Ramos (cell line): ENCODE results near the gene NOTCH1.

Source experiments
- in situ Hi-C: fragments of 300-500 bp; cut with MboI; formaldehyde crosslinking; loops from one replicate; pipeline ENCODE4 v1.14.3; 2022; ENCODE audit warnings: low sequenced_read_pairs; ENCODE audit not compliant: unreplicated experiment

The NOTCH1 gene

DNA sequence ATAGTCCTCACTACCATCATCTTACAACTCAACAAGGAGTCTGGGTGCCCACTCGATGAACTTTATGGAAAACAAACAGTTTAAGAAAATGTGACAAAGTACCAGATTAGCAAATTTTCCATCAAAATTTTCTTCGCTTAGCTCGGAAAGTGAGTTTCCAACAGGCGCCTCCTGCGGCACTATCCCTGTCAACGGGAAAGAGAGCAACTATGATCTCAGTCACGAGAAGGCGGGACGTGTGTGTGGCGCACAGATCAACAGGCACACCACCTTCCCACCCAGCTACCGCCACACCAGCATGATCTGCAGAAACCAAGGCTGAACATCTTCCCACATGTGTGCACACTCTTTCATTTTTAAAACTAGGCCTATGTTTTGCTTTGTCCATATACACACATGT lies 92.5 kb downstream of the NOTCH1 start:
- in situ Hi-C loops: no loop called here

DNA sequence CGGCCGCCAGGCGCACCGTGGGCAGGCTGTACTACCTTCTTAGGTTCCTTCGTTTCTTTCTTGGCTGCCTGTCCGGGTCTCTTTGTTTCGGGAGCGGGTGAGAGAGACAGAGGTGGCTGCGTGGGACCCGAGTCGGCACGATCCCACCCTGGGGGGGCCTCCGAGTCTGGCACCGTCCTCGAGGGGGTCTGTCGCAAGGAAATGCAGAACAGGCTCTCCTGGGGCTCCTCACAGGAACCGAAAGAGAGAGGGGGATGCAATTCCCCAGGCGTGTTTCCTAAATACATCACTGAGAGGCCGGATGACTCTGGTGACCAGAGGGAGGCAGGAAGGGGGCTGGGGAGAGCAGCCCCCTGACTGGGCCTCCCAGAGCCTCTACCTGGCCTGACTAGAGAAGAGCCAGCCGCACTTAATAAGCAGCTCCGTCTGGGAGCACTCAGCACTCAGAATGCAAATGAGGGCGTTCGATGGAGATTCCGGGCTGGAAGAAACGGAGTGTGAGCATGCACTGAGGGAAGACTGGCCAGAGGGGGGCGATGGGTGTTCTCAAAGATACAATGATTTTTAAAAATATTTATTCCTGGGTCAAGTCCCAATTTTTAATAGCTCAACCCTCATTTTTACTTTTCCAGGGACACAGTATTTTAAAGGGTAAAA lies 94.5 kb downstream of the NOTCH1 start:
- in situ Hi-C loops: no loop called here

DNA sequence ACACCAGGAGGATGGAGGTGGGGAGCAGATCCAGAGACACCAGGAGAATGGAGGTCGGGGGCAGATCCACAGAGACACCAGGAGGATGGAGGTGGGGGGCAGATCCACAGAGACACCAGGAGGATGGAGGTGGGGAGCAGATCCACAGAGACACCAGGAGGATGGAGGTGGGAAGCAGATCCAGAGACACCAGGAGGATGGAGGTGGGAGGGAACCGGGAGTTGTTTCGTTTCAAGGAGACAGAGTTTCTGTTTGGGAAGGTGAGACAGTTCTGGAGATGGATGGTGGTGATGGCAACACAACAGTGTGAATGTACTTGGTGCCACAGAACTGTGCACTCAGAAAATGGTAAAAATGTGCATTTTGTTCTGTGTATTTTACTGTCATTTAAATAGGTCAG lies 97.2 kb downstream of the NOTCH1 start:
- in situ Hi-C loops: no loop called here

- in situ Hi-C loops: no loop called here
These were observed 98.6 kb downstream of the NOTCH1 start for GRCh38 chr9:136447173-136447778.

GRCh38 chr9:136445799-136446198 lies 100.0 kb downstream of the NOTCH1 start:
- in situ Hi-C loops: no loop called here
